Measurements from ENCODE around the gene C6orf62.
"Not testable (repeated sequence)": the region's sequence is repeated elsewhere in the genome, so short reads cannot be mapped to it uniquely, and the experiment has no call there.

The C6orf62 gene

DNA sequence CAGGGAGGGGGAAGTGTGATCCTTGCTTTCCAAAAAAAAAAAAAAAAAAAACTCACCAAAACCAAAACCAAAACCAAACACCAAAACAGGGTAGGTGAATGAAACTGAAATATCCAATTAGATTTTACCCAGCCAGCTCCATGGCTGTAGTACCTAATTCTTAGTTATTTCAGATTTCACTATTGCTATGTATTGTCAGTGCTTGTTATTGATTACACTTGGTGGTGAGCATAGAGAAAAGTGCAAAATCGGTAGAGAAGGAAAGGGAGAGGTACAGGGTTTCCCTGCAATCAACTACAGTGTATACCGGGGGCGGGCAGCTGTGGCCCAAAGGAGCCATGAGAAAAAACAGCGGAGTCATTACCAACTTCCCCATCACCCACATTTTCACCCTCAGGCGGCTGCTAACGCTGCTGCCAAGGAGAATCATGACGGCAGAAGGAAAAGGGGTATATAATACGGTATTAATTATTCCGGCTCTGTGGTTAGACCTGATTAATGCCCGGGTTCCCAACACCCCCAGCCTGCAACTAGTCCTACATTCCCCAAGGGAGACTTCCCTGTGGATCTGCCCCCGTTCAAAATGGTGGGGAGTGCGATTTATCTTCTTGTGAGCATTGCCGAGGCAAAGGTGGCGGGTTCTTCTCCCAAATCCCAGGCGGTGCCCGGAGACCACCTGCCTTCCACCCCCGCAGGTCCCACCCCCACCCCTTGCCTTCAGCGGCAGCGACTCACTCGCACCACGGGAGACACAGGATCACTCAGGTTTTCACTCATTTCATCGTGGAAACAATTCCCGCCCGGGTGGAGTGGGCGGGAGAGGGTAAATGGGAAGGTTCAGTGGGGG, at the start of gene C6orf62:
TSS of gene C6orf62 (minus strand) at position 30 of the 847 bp plus-strand sequence. CDS start 486 bp downstream, outside the sequence.
- peak within 1 kb of the TSS; percentile 99 for H3K27ac ChIP-seq (ENCODE audit: low read length)
- H3K9me3 ChIP-seq (ENCODE audit: control insufficient read depth in 1 of 2, low read length in 2 of 2), result no peaks in the 10 kb centered on the region
- H3K4me3 ChIP-seq (ENCODE audit: low read depth in 1 of 2, low read length in 2 of 2), result peak within 1 kb of the TSS; percentile 86 to 91
- peaks cover 8 to 40% of the 10 kb centered on the region in 2 donors for H3K4me1 ChIP-seq (ENCODE audit: control insufficient read depth in 1 of 2, insufficient read depth in 2 of 2, low read length in 2 of 2)
- H3K36me3 ChIP-seq (ENCODE audit: control insufficient read depth in 1 of 2, insufficient read depth in 2 of 2, low read length in 2 of 2), result peaks cover 13 to 17% of the 10 kb centered on the region in 2 donors
- H3K27me3 ChIP-seq (ENCODE audit: low read depth, low read length), result no peaks in the 10 kb centered on the region

DNA sequence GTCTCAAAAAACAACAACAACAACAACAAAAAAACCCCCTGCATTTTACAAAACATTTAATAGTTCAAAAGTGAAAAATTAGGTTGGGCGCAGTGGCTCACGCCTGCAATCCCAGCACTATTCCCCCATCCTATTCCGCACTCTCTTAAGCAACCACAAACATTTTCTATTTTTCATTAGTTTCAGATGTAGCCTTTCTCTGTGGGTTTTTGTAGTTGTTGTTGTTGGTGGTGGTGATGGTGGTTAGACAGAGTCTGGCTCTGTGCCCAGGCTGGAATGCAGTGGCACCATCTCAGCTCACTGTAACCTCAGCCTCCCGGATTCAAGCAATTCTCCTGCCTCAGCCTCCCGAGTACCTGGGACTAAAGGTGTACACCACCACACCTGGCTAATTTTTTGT, 49.4 kb upstream of the C6orf62 start:
- no peak overlapping the region for H3K27ac ChIP-seq (ENCODE audit: low read length)
- H3K27me3 ChIP-seq (ENCODE audit: low read depth, low read length), result no peaks in the 10 kb centered on the region
- no peaks in the 10 kb centered on the region for H3K4me1 ChIP-seq (ENCODE audit: control insufficient read depth in 1 of 2, insufficient read depth in 2 of 2, low read length in 2 of 2)
- no peaks in the 10 kb centered on the region for H3K36me3 ChIP-seq (ENCODE audit: control insufficient read depth in 1 of 2, insufficient read depth in 2 of 2, low read length in 2 of 2)
- H3K4me3 ChIP-seq (ENCODE audit: low read depth in 1 of 2, low read length in 2 of 2), result no peak overlapping the region
- no peaks in the 10 kb centered on the region for H3K9me3 ChIP-seq (ENCODE audit: control insufficient read depth in 1 of 2, low read length in 2 of 2)

DNA sequence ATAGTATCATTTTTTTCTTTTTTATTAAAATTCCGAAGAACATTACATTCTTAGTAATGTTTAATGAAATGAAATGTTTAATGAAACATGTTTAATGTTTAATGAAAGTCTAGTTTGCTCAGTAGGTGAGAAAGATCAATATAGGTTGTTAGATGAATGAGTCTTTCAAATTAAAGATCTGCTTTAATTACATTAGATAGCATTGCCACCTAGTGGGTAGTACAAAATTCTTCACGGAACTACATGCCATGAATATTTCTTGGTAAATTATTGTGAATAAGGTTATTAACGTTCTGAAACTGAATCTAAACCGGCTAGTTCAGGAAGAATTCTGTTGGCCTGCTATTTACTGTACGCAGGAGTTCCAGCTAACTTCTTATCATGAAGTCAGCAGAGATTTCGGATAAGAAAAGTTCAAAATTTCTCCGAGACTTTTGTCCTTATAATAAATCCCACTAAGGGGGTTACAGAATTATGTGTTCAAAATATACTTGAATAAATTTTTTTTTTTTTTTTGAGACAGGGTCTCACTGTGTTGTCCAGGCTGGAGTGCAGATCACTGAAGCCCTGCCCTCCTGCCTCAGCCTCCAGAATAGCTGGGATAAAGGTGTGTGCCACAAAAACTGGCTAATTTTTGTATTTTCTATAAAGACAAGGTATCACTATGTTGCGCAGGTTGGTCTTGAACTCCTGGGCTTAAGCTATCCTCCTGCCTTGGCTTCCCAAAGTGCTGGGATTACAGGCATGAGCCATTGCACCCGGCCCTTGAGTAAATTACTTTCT, 47.9 kb upstream of the C6orf62 start:
- Histone ChIP-seq H3K9me3 (ENCODE audit: control insufficient read depth in 1 of 2, low read length in 2 of 2) (no peaks in the 10 kb centered on the region), H3K4me1 (ENCODE audit: control insufficient read depth in 1 of 2, insufficient read depth in 2 of 2, low read length in 2 of 2) (no peaks in the 10 kb centered on the region), H3K27ac (ENCODE audit: low read length) (no peak overlapping the region), H3K36me3 (ENCODE audit: control insufficient read depth in 1 of 2, insufficient read depth in 2 of 2, low read length in 2 of 2) (no peaks in the 10 kb centered on the region), H3K4me3 (ENCODE audit: low read depth in 1 of 2, low read length in 2 of 2) (no peak overlapping the region), H3K27me3 (ENCODE audit: low read depth, low read length) (no peaks in the 10 kb centered on the region)

DNA sequence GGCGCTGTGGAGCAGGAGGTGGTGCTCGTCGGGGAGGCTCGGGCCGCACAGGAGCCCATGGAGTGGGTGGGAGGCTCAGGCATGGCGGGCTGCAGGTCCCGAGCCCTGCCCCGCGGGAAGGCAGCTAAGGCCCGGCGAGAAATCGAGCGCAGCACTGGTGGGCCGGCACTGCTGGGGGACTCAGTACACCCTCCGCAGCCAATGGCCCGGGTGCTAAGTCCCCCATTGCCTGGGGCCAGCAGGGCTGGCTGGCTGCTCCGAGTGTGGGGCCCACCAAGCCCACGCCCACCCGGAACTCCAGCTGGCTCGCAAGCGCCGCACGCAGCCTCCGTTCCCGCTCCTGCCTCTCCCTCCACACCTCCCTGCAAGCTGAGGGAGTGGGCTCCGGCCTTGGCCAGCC, 47.0 kb upstream of the C6orf62 start:
- not testable (repeated sequence) for H3K4me1 ChIP-seq (ENCODE audit: control insufficient read depth in 1 of 2, insufficient read depth in 2 of 2, low read length in 2 of 2); H3K4me3 ChIP-seq (ENCODE audit: low read depth in 1 of 2, low read length in 2 of 2); H3K27ac ChIP-seq (ENCODE audit: low read length); H3K36me3 ChIP-seq (ENCODE audit: control insufficient read depth in 1 of 2, insufficient read depth in 2 of 2, low read length in 2 of 2); H3K9me3 ChIP-seq (ENCODE audit: control insufficient read depth in 1 of 2, low read length in 2 of 2); H3K27me3 ChIP-seq (ENCODE audit: low read depth, low read length)

DNA sequence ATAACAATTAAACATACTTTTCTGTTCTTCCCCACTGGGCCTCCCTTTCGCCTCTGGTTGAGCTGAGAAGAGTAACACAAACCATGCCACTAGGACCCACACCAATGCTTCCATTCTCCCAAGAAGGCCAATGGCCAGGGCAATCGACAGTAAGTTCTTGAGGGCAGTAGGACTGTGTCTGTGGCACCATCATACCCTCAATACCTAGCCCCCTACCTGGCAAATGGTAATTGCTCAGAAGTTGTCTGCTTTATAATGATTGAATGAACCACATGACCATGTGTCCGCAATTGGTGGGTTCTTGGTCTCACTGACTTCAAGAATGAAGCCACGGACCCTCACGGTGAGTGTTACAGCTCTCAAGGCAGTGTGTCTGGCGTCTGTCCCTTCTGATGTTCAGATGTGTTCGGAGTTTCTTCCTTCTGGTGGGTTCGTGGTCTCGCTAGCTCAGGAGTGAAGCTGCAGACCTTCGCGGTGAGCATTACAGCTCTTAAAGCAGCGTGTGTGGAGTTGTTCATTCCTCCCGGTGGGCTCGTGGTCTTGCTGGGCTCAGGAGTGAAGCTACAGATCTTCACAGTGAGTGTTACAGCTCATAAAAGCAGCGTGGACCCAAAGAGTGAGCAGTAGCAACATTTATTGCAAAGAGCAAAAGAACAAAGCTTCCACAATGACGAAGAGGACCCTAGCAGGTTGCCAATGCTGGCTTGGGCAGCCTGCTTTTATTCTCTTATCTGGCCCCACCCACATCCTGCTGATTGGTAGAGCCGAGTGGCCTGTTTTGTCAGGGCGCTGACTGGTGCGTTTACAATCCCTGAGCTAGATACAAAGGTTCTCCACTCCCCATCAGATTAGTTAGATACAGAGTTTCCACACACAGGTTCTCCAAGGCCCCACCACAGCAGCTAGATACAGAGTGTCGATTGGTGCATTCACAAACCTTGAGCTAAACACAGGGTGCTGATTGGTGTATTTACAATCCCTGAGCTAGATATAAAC, 46.2 kb upstream of the C6orf62 start:
- H3K4me1 ChIP-seq (ENCODE audit: control insufficient read depth in 1 of 2, insufficient read depth in 2 of 2, low read length in 2 of 2); H3K9me3 ChIP-seq (ENCODE audit: control insufficient read depth in 1 of 2, low read length in 2 of 2); H3K36me3 ChIP-seq (ENCODE audit: control insufficient read depth in 1 of 2, insufficient read depth in 2 of 2, low read length in 2 of 2); H3K27me3 ChIP-seq (ENCODE audit: low read depth, low read length); H3K4me3 ChIP-seq (ENCODE audit: low read depth in 1 of 2, low read length in 2 of 2); H3K27ac ChIP-seq (ENCODE audit: low read length): not testable (repeated sequence)

GRCh38 chr6:24763578-24763977, 44.6 kb upstream of the C6orf62 start:
- Histone ChIP-seq H3K4me1 (ENCODE audit: control insufficient read depth in 1 of 2, insufficient read depth in 2 of 2, low read length in 2 of 2) (no peaks in the 10 kb centered on the region), H3K27ac (ENCODE audit: low read length) (no peak overlapping the region), H3K4me3 (ENCODE audit: low read depth in 1 of 2, low read length in 2 of 2) (no peak overlapping the region), H3K27me3 (ENCODE audit: low read depth, low read length) (no peaks in the 10 kb centered on the region), H3K9me3 (ENCODE audit: control insufficient read depth in 1 of 2, low read length in 2 of 2) (no peaks in the 10 kb centered on the region), H3K36me3 (ENCODE audit: control insufficient read depth in 1 of 2, insufficient read depth in 2 of 2, low read length in 2 of 2) (no peaks in the 10 kb centered on the region)

DNA sequence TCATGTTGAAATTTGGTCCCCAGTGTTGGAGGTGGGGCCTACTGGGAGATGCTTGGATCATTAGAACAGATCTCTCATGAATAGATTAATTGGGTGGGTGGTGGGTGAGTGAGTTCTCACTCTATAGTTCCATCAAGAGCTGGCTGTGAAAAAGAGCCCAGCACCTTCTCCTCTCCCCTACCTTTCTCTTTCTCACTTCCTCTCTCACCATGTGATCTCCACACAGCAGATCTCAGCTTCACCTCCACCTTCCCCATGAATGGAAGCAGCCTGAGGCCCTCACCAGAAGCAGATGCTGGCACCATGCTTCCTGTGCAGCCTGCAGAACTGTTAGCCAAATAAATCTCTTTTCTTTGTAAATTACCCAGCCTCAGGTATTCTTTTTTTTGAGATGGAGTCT, 42.9 kb upstream of the C6orf62 start:
- Histone ChIP-seq H3K4me1 (ENCODE audit: control insufficient read depth in 1 of 2, insufficient read depth in 2 of 2, low read length in 2 of 2) (no peaks in the 10 kb centered on the region), H3K9me3 (ENCODE audit: control insufficient read depth in 1 of 2, low read length in 2 of 2) (no peaks in the 10 kb centered on the region), H3K27me3 (ENCODE audit: low read depth, low read length) (no peaks in the 10 kb centered on the region), H3K27ac (ENCODE audit: low read length) (no peak overlapping the region), H3K36me3 (ENCODE audit: control insufficient read depth in 1 of 2, insufficient read depth in 2 of 2, low read length in 2 of 2) (no peaks in the 10 kb centered on the region), H3K4me3 (ENCODE audit: low read depth in 1 of 2, low read length in 2 of 2) (no peak overlapping the region)

DNA sequence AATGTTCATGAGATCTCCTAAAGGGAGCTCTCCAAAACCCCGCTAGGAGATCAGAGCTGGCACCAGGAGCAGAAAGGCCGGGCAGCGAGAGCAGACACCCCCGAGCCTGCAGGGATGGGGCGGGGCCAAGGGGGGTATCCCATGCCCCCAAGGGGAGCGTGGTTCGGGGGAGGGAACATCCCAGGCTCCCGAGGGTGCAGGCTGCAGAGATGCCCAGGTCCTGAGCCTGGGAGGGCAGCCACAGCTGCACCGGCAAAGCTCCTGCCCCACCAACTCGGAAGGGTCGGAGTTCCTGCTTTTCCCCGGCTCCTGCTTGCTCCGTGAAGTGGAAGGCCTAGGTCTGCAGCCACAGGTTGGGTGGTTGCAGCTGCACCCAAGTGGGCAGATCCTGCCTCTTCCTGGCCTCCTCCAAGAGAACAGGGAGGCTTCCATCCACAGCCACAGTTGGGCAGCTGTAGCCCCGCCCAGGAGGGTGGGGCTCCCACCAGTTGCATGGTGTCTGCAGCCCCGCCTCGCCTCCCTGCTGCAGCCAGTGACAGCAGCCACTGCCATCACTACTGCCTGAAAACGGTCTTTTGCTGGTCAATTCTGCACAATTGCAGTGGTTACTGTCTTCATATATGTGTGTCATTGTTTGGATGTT, 42.4 kb upstream of the C6orf62 start:
- Histone ChIP-seq H3K36me3 (ENCODE audit: control insufficient read depth in 1 of 2, insufficient read depth in 2 of 2, low read length in 2 of 2) (no peaks in the 10 kb centered on the region), H3K27me3 (ENCODE audit: low read depth, low read length) (no peaks in the 10 kb centered on the region), H3K4me3 (ENCODE audit: low read depth in 1 of 2, low read length in 2 of 2) (no peak overlapping the region), H3K27ac (ENCODE audit: low read length) (no peak overlapping the region), H3K9me3 (ENCODE audit: control insufficient read depth in 1 of 2, low read length in 2 of 2) (no peaks in the 10 kb centered on the region), H3K4me1 (ENCODE audit: control insufficient read depth in 1 of 2, insufficient read depth in 2 of 2, low read length in 2 of 2) (no peaks in the 10 kb centered on the region)

GRCh38 chr6:24760210-24760609, 41.3 kb upstream of the C6orf62 start:
- no peaks in the 10 kb centered on the region for H3K4me1 ChIP-seq (ENCODE audit: control insufficient read depth in 1 of 2, insufficient read depth in 2 of 2, low read length in 2 of 2)
- H3K9me3 ChIP-seq (ENCODE audit: control insufficient read depth in 1 of 2, low read length in 2 of 2), result no peaks in the 10 kb centered on the region
- no peaks in the 10 kb centered on the region for H3K27me3 ChIP-seq (ENCODE audit: low read depth, low read length)
- H3K36me3 ChIP-seq (ENCODE audit: control insufficient read depth in 1 of 2, insufficient read depth in 2 of 2, low read length in 2 of 2), result no peaks in the 10 kb centered on the region
- no peak overlapping the region for H3K4me3 ChIP-seq (ENCODE audit: low read depth in 1 of 2, low read length in 2 of 2)
- H3K27ac ChIP-seq (ENCODE audit: low read length), result no peak overlapping the region

DNA sequence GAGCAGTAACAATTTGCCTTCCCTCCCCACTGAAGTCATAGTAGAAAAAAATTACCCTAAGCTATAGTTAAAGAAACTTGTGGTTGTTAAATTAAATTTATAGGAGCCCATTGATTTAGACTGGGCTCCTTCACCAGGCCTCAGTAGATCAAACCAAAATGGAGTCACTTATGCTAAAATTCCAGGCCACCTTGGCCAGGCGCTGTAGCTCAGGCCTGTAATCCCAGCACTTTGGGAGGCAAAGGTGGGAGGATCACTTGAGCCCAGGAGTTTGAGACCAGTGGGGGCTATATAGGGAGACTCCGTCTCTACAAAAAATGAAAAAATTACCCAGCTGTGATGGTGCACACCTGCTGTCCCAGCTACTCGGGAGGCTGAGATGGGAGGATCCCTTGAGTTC, 40.8 kb upstream of the C6orf62 start:
- Histone ChIP-seq H3K4me3 (ENCODE audit: low read depth in 1 of 2, low read length in 2 of 2) (no peak overlapping the region), H3K27ac (ENCODE audit: low read length) (no peak overlapping the region), H3K4me1 (ENCODE audit: control insufficient read depth in 1 of 2, insufficient read depth in 2 of 2, low read length in 2 of 2) (no peaks in the 10 kb centered on the region), H3K36me3 (ENCODE audit: control insufficient read depth in 1 of 2, insufficient read depth in 2 of 2, low read length in 2 of 2) (no peaks in the 10 kb centered on the region), H3K9me3 (ENCODE audit: control insufficient read depth in 1 of 2, low read length in 2 of 2) (no peaks in the 10 kb centered on the region), H3K27me3 (ENCODE audit: low read depth, low read length) (no peaks in the 10 kb centered on the region)
